GM19351 (cell line): ENCODE measurements around the gene GPRIN1.

ENCODE experiments used
- ATAC-seq: cut with Tn5 transposase; IDR thresholded peaks from one replicate; pipeline ENCODE4 v1.9.1; 2021; ENCODE audit warnings: mild to moderate bottlenecking, moderate library complexity; ENCODE audit not compliant: unreplicated experiment

GPRIN1 gene

DNA sequence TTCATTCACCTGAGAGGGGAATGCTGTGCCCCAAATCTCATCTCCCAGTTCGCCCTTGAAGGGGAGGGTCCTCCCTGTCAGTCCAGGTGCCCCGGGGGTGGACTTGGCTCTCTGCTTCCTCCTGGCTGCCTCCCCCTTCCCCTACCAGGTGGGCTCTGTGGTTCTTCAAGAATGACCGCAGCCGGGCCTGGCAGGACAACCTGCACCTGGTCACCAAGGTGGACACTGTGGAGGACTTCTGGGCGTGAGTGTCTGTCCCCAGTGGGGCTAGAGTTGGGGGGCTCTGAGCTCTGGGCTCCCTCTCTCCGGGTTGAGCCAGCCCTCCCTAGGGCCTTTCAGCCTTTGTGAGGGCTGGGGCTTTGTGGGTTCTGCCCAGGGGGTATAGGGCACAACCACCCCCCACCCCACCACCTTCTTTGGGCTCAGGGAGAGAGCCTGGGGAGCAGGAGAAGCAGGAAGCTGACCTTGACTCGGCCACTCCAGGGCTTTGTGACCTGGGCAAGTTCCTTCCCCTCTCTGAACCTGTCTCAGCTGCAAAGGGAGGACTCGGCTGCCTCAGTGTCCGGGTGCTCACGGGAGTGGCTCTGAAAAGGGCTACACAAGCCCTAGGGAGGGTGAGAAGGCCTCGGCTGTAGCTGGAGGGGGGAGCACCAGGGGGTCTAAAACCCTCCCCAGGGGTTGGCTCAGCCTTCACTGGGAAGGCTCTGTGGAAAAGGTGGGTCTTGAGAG lies 33.7 kb upstream of the GPRIN1 start:
- ATAC-seq, result no peak

DNA sequence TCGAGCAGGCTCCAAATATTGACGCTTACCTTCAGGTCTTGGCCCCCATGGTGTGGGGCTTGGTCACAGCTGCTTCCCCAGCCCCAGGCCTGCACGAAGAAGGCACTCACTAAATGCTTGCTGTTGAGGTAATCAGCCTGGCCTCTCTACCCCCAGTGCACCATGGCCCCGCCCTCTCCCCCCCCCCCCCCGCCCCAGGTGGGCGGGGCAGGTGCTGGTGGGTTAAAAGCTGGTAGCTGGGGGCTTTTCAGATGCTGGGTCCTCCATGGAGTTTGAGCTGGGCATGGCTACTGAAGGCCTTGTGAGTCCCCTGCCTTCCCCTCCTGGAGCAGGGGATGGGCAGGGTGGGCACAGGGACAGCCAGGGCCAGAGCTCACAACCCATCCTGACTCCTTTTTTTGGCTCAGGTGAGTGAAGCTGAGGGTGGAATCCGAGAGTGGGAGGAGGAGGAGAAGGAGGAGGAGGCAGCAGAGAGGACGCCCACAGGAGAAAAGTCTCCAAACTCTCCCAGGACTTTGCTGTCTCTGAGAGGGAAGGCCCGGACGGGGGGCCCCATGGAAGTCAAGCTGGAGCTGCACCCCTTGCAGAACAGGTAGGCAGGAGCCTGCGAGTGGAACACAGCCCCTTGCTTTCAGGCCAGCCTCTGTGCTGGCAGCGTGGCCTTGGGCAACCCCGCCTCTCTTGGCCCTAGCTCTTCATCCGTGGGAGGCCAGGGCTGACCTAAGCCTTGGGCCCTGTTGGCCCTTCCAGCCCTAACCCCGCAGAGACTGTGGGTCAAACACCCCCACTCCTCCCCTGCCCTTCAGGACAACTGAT lies 32.9 kb upstream of the GPRIN1 start:
- ATAC-seq, result no peak

DNA sequence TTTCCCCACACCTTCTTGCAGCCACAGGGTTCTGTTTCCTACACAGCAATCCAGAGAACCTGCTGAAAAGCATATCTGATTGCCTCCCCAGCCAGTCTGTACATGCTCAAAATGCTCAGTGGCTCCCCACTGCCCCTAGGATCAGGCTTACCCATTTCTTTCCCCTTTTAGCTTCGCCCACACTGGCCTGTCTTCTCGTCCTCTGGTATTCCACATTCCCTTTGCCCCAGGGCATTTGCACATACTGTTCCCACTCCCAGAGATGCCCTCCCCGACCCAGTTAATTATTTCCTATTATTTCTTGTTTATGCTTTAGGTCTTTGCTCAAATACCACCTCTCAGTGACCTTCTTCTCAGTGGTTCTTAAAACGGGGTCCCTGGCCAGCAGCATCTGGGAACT lies 30.7 kb upstream of the GPRIN1 start:
- ATAC-seq, result no peak

DNA sequence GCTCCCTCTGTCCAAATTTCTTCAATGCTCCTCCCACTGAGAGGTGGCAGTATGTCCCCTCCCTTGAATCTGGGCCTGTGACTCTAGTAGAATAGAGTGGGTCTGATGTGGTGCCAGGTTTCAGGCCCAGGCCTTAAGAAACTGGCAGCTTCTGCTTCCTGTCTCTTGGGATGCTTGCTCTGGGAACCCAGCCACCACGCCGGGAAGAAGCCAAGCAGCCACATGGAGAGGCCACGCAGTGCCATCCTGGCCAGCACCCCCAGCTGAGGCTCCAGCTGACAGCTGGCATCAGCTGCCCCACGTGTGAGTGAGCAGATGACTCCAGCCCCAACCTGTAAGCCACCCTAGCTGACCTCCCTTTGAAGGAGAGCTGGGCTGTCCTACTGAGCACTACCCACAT lies 30.0 kb upstream of the GPRIN1 start:
- no peak for ATAC-seq

DNA sequence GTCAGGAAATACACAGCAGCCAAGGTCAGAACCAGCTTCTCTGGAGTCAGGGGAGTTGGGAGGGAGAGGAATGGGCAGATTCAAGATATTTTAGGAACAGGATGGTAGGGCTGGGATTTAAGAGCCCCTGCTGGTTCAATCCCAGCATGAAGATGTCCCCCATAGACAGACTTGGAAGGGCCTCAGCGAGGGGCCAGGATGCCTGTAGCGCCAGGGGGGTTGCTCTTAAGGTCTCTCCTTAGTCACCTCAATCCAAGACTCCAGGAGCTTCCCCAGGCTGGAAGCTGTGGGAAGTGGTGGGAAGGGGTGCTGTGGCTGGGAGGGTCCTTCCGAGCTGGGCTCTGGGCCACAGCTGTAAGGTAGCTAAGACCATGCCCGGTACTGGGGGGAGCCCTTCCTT lies 29.3 kb upstream of the GPRIN1 start:
- no peak for ATAC-seq

DNA sequence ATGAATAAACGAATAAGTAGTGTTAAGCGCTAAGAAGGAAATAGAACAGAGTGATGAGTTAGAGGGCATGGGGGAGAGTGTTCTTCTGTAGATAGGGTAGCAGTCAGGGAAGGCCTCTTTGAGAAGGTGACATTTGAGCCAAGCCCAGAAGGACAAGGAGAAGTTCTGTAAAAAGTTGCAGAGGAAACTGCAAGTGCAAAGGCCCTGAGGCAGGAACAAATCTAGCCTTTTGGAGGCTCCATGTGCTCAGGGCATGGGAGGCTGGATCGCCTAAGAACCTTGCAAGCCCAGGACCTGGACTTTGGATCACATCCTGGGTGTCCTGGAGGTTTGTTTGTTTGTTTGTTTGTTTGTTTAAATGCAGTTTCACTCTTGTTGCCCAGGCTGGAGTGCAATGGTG lies 28.5 kb upstream of the GPRIN1 start:
- ATAC-seq, result no peak

DNA sequence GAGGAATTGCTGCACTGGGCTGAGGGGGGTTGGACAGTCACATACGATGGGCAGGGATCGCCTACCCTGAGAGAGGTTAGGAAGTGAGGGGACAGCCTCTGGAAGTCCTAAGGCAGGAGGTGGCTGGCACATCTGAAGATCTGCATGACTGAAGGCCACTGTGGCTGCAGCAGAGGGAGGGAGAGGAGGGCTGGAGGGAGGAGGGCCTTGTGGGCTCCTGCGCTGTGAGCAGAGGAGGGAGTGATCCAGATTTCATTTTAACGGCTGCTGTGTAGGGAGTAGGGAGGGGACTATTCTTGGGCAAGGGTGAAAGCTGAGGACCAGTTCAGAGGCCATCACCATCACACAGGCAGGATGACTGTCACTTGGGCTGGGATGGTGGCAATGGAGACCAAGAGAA lies 27.6 kb upstream of the GPRIN1 start:
- ATAC-seq, result no peak

DNA sequence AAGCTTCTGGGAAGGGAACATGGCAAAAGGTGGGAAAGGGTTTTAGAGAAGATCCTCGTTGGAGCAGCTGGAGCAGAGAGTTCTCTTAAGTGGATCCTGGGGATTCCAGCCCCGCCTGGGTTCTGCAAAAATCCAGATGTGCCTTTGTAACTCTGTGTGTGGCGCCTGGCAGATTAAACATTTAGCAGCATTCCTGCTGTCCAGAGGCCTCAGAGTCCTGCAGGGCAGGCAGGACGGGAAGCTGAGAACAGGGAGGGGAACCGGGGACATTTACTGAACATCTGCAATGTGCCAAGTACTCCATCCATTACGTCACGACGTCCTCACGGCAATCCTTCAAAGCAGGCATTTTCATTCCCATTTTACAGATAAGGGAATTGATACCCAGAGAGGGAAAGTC lies 26.5 kb upstream of the GPRIN1 start:
- ATAC-seq, result no peak

DNA sequence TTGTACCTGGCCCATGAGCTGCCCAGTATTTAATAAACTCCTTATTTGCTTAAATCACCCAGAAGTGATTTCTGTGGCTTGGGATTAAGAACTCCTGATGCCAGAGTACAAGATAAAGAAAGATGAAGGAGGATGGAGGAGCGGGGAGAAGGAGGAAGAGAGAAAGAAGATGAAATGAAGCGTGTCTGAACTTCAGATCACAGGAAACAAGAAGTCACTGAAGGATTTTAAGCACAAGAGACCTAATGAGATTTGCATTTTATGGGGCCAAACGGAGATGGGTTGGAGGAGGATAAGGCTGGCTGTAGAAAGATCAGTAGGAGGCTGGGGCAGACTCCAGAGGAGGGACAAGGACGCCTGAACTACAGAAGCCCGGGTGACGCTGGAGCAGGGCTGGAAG lies 23.6 kb upstream of the GPRIN1 start:
- ATAC-seq, result no peak

DNA sequence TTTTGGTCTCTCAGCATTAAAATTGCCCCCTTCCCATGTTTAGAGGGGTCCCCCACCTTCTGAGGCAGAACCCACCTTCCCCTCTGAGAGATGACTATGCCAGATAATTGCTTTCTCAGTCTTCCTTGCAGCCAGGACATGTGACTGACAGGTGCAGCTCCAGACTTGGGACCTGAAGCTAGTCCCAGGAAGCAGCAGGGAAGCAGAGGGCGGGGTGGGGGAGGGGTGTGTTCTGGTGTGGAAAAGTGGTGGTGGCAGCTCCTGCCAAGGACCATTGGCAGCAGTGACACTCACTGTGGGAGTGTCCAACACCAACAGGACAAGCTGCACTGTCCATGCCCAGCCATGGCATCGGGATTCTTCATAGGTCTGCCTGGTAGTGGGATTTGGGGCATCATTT lies 22.8 kb upstream of the GPRIN1 start:
- no peak for ATAC-seq

DNA sequence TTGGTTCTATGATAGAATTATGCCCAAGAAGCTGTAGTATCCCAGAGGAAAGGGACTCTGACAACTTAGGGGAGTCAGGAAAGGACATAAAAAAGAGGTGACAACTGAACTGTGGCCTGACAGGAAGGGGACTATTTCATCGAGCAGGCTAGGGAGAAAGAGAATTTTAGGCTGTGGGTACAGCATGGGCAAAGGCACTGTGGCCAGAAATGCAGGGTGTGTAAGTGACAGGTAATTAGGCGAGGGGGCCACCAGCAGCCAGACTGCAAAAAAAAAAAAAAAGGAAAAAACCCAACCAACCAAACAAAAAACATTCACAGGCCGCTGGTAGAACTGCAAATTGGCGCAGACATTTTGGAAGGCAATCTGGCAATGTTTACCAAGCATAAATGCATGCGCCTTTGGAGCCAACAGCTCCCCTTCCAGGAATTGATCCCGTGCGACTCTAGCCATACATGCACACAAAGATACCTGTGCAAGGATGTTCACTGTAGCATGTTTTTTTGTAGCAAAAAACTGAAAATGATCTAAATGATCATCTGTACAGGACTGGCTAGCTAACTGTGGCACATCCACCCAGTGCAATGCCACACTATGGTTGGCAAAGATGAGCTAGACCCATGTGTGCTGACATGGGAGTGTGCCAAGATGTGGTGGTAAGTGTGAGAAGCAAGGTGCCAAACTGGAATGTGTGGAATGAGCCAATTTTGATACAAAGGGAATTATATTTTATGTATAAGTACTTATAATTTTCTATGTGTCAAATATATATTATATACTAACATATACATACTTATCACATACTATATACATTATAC lies 21.6 kb upstream of the GPRIN1 start:
- ATAC-seq, result no peak

DNA sequence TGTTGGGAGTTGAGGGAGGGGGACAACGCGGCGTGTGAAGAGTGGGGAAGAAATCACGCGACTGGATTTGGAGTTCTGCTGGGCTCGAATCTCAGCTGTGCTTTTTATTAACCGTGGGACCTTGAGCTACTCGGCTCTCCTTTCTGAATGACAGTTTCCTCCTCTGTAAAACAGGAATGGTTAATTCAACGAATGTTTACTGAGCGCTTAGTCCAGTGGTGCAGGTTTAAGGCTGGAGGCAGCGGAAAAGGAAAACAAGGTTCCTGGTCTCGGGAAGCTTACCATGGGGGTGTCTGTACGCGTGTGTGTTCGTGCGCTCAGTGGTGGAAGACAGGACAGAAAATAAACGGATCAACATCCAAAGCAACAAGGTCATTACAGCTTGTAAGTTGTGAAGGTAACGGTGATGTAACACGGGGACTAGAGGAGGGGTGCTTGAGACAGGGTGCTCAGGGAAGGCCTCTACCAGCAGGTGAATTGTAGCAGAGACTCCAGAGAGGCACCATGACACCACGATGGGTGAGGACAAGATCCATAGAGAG lies 20.8 kb upstream of the GPRIN1 start:
- ATAC-seq, result no peak

DNA sequence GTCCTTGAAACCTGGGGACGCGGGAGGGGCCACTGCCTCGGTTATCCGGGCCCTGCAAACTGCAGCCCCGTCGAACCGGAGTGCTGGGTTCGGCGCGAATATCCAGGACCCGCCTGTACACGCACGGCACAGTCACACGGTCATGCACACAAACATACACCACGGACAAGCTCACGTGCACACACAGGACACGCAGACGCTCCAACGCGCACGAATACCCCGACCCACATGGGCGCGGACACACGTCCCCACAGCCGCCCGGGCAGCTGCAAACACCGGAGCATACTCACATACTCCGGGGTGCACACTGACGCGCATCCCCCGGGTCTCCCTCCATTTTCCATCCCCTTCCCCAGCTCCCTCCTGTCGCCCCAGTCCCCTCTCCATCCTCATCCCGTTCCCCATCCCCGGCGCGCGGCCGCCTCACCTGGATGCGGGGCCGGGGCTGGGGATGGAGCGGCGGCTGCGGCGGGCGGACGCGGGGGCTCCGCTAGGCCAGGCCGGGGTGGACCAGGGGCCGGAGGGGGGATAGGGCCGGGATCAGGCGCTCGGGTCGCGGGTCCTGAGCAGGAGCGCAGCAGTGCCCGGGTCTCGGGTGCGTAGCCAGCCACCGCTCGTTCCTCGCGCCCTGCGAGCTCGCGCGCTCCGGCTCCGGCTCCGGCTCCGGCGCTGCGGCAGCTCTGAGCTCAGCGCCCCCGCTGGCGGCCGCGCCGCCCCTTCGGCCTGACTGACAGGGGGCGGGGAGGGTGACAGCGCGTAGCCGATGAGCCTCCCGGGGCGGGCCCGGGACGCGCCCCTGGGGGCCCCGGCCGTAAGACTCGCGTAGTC lies 20.1 kb upstream of the GPRIN1 start, which contains the start of the genes EIF4E1B and SNCB:
Gene EIF4E1B (plus strand): TSS at position 823 of the 828 bp plus-strand sequence. CDS start 12,113 bp downstream, outside the sequence.
Gene SNCB (minus strand): TSS at position 682 of the 828 bp plus-strand sequence. CDS start 880 bp downstream, outside the sequence.
- ATAC-seq, result peak; percentile 91

DNA sequence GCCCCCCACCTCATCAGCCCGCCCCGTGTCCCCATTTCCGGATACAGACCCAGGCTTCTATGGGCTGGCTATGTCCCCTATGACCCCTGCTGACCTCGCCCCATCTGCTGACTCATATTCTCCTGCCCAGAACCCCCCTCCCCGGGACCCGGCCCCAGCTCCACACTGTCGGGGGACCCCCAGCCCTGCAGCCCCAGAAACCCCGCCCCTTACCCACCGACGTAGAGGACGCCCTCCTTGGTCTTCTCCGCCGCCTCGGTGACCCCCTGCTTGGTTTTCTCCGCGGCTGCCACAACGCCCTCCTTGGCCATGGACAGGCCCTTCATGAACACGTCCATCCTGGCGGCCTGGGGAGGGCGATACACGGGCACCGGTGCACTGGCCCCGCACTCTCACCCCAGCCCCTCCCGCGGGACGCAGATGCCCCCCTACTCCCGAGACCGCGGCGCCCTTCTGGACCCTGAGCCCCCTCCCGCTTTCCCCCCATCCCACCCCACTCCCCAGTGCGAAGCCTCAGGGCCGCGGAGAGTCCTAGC lies 19.4 kb upstream of the GPRIN1 start:
- ATAC-seq, result no peak

DNA sequence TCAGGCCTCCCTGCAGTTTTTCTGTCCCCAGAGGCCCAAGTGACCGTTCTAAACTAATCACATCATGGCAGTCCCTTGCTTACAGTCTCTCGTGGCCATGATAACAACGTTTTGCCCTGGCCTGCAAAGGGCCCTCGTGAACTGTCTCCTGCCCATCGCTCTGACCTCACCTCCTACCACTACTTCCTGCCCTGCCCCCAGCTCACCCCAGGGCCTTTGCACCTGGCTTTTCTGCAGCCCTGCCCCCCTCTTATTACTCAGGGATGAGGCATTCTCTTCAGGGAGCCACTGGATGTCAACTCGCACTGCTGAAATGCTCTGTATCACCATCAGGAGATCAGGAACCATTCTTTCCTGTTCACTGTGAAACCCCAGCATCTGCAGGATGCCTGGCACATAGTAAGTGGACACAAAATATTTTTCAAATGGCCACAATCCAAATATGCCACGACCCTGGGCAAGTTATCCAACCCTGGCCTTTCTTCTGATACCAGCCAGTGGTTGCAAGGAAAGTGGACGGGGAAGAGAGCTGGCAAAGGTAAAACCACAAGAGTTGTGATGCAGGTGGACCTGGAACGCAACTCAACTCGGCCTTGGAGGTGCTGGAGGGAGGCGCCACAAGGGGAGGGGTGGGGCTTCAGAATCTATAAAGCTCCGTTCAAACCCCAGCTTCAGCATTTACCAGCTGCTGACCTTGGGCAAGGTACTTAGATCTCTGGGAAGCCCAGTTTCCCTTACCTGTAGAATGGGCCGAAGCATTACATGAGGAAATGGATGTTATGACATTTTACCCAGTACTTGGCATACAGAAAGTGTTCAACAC lies 18.7 kb upstream of the GPRIN1 start:
- ATAC-seq, result no peak

DNA sequence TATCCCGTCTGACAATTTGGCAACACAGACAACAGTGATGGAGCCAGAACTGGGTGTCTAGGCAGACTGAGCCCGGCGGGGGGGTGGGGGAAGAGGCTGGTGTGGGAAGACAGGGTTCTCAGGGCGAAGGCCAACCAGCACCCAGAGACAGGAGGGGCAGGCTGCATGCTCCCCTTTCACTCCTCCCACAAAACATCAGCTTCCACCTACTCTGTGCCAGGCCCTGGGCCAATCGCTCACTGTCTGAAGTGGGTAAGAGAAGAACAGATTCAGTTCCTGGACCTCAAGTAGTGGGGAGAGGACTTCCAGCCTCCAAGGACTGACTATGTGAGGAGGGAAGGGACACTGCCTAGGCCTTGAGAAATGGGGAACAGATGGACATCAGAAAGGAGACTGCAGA lies 17.6 kb upstream of the GPRIN1 start:
- ATAC-seq, result no peak

DNA sequence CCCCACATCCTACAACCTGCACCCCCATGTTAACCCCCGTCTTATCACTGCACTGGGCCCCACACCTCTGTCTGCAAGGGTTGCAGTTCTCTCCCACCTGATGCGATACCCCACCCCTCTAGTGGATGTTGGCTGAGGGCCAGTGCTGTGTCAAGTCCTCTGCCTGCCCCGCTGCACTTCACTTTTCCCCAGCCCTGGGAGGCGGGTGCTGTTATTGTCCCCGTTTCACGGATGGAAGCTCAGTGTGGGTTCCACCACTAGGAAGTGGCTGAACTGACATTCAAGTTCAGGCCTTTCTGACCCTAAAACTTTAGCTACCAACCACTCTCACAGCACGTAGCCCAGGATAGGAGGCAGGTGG lies 16.9 kb upstream of the GPRIN1 start:
- no peak for ATAC-seq

DNA sequence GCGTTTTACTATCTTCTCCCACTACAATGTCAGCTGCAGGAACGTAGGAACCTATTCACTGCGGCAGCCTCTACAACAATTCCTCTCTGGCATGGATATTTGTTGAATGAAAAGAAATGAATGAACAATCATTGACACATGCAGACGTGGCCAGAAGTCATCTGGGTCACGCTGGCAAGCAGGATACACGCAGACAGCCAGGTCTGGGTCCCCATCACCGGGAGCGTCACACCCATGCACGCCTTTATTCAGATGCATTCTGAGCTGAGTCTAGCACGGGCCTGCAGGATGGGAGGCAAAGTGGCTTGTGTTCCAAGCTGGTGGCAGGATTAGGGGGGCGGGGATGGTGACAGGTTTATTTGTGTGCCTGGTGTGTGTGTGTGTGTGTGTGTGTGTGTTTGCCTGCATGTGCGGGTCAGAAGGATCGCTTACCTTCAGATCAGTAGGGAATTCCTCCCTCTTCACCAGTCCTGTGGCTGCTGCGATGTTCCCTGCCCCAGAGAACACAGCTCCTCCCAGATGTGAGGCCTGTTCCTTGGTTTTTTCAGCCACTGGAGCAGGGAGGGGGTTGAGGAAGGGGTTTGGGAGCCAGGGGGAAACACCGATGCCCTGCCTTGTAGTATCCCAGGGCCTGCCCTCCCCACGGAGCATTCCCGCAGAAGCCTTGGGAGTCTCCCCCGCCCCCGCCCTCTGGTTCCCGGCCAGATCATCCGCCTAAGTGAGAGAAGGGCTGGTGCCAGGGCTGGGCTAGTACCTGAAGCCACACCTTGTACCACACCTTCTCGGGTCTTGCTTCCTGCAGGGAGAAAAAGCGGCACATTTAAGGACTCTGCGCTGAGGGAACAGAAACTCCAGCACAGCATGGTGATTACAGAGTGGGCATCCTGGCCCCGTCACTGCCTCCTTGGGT lies 16.3 kb upstream of the GPRIN1 start:
- no peak for ATAC-seq
